ENCODE data around the gene SDHB.
A peak's percentile ranks its signal among the peaks of the same experiment; 100 is the strongest.

SDHB gene

DNA sequence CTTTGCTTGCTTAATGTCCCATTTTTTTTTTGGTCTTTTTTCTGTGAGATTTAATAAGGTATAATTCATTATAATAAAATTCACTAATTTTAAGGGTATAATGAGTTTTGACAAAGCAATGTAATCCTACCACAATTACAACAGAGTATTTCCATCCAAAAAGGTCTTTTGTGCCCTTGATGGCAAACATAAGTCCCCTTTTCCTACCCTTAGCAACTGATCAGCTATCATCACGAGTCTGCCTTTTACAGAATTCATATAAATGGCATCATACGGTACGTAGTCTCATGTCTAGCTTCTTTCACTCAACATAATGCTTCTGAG, 7.5 kb downstream of the SDHB start:
- no peak for DNase-seq

DNA sequence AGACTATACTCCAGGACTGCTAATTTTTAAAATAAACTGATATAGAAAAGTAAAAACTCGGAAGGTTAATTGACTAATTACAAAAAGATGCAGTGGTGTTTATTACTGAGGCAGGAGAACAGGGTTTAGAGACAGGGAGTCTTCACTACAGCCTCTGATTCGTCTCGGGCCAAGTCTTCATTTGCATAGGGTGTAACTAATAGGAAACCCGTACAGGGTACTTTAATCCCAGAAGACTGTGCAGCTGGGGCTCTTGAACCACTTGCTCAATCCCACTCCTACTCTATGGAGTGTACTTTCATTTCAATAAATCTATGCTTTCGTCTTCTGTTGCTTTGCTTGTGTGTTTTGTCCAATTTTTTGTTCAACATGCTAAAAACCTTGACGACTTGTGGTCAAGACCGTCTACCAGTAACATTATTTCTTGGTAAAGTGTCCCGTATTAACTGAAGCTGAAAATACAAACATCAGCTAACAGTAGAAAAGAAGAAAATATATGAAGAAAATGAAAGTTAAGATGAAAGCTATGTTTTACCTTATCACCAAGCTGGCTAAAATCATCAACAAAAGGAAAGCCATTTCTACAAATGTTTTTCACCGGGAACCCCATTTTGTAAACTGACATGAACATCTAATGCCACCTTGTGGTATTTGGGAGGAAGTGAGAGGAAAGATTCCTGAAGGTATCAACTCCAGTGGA, 8.0 kb downstream of the SDHB start:
- DNase-seq = peak in 1 of 56 donors; percentile 49

DNA sequence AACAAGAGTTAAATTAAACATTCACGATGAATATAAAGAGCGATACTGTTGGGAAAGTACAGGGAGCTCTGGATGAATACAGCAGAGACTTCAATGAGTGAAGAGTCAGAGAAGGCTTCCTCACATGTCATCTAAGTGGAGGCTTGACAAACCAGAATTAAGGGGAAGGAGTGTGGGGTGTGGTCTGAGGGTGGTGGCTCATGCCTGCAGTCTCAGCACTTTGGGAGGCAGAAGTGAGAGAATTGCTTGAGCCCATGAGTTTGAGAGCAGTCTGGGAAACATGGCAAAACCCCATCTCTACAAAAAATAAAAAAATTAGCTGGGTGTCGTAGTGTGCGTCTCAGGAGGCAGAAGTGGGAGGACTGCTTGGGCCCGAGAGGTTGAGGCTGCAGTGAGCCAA, 8.7 kb downstream of the SDHB start:
- peak in 1 of 56 donors; percentile 8 for DNase-seq

DNA sequence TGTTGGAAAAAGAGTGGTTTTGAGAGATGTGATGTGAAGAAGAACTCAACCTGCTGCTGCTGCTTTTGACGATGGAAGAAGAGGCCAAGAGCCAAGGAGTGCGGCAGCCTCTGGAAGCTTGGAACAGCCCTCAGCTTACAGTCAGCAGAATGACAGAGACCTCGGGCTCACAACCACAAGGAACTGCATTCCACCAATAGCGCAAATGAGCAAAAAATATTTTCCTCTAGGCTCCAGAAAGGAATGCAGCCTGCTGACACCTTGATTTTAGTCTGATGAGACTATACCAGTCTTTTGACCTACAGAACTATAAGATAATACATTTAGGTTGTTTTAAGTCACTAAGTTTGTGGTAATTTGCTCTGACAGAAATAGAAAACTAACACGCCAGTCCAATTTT, 10.2 kb downstream of the SDHB start:
- no peak for DNase-seq

DNA sequence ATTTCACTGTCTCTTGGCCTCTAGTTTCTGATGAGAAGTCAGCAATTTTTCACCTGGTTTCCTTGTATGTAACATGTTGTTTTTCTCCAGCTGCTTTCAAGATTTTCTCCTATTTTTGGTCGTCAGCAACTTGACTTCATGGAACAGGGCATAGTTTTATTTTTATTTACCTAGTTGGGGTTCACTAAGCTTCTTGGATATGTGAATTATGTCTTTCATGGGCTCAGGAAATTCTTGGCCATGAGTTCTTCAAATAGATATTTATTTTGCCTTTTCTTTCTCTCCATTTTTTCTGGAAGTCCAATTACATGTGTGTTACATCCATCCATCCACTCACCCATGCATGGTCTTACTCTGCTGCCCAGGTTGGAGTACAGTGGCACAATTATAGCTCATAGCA, 13.7 kb downstream of the SDHB start:
- no peak for DNase-seq

DNA sequence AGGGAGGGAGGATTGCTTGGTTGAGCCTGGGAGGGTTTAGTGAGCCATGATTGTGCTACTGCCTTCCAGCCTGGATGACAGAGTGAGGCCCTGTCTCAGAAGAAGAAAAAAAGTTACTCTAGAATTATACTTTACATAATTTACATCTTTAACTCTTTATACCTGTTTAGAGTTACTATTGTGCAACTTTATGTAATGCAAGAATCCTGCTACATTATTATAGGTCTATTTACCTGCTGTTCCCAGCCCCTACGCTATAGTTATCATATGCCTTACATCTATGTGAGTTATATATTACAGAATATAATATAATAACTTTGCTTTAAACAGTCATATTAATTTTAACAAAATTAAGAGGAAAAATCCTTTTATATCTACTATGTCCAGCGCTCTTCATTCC, 14.3 kb downstream of the SDHB start:
- DNase-seq = no peak

DNA sequence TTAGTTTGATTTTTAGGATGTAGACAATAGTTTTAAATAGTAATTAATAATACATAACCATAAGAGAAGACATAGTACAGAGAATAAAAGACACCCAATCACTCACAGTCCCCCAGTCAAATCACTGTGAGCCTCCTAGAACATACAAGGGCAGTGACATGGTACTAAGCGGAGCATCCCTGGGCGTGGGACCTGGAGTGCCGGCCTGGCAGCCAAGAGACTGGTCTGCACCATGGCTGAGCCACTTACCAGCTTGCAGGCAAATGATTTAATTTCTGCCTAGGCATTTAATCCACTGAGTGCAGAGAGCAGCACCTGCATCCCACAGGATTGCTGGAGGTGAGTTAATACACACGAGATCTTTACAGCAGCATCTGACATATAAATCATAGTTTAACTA, 20.4 kb downstream of the SDHB start:
- no peak for DNase-seq

DNA sequence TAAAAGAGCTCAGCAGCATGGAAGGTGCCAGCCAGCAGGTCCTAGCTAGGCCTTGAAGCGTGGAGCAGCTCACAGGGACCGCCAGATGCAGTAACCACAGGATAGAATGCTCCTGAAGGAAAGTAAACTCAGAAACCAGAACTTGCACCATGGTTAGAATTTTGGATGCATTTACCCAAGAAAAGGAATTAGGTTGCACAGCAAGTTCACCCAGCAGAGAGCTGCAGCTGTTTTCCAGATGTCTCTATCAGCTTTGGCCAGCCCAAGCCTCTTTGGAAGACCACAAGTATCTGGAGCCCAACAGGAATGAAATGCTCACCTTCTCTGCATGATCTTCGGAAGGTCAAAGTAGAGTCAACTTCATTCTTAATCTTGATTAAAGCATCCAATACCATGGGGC, 21.1 kb downstream of the SDHB start:
- DNase-seq = no peak

DNA sequence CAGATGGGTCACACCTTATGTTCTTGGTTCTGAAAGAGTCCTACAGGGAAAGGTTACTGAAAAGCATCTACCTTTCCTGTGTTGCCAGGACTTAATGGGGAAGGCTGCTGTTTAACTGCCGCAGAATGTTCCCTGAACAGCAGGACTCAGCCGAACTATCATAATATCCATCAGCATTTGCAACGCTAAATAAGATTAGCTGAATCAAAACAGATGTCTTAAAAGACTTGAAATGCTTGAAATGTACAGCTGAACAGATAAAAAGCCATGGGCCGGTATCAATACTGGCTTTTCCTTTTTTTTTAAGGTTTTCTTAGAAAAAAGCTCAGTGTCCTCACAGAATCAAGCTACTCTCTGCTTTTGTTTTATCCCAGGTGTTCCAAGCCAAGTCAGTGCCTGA, 22.4 kb downstream of the SDHB start:
- no peak for DNase-seq

DNA sequence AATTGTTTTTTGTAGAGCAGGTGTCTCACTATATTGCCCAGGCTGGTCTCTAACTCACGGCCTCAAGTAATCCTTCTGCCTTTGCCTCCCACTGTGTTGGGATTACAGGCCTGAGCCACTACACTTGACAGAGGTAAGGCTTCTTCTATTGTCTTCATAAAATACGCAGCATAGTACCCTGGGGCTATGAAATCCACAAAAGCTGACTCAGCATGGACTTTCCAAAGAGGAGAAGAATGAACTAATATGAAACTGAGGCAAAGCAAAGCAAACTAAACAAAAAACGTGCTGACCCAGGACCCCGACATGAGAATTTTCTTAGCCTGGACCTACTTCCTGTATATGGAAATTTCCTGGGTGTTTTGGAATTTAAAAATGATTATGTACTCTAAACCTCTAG, 23.6 kb downstream of the SDHB start:
- DNase-seq = no peak

DNA sequence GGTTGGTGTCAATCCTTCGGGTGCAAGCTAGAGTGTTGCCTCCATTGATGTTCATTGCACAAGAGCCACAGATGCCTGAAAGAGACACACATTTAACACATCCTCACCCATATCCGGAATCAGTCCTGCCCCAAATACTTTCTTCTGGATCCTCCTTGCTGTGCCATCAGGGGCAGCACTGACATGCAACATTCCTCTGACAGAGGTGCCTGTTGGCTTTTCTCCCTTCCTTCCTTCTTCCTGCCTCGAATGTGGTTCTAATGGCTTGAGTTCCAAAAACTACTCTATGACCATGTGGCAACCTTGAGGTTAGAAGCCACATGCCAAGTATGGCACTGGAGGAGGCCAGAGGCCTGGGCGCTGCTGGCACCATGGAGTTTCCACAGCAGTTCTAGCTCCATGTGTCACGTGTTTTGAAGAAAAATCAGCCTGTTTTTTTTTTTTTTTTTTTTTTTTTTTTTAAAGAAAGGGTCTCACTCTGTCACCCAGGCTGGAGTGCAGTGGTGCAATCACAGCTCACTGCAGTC, 25.1 kb downstream of the SDHB start:
- no peak for DNase-seq

DNA sequence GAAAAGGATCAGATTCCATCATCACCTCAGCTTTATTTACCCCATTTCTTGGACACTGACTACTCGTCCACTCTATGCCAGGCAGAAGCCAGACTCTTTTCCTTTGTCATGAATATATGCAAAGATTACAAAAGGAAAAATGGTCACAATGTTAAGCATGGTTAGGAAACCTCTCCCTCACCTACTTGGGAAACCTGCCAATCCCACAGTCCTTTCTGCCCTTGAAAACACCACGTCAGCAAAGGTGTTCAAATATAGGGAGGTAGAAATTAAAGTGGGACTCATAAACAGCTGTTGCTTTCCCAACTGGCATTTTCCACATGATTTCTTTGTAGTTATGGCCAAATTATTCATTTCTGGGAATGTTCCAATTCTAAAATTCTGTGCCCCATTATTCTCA, 25.9 kb downstream of the SDHB start:
- no peak for DNase-seq

DNA sequence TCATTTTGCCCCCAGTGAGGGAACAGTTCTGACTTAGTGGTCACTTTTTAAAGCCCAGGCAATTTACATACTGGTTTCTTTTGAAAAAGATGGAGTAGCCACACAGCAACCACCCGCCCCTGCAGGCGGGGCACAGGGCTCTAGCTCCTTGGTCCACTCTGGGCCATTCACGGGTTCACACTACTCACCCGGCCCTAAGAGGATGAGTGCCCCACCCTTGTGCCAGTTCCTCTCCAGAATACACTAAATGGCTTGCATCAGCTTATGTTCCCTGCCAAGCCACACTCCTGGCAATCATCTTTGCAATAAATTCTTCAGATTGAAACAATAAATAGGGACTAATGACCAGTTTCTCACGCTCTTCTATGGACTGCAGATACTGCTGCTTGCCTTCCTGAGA, 26.4 kb downstream of the SDHB start:
- DNase-seq = no peak

DNA sequence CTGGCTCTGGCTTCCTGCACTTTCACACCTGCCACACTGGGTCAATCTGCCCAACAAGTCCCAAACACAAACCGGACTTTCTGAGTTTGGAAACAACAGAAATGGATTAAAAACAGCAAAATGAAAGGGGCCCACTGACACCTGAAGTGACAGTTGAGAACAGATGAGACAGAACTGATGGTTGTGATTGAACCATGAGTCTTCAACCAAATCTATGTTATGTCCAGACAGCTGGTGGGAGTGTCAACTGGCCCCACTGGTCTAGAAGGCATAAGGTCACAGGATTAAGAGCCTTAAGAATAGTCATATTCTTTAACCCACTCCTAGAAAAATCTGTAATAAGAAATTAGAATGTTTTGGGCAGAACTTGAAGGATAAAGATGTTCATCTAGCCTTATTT, 29.1 kb downstream of the SDHB start:
- DNase-seq = no peak

DNA sequence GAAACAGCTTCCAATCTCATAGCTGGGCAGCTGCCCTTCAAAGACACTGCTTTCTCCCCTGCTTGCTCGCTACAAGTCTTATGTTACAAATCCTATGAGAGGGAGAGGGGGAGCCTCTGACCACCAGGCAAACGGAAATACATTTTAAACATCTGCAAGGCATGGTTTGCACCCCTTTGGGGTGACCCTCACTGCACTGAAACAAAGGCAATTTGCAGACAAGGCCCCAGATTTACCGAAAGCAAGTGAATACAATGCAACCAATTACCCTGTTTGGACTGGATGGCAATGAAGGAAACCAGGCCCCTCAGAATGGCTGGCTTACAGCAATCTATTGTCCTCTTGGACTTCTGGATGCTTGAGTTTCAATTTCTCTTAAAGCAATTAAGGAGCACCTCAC, 30.3 kb downstream of the SDHB start:
- no peak for DNase-seq

DNA sequence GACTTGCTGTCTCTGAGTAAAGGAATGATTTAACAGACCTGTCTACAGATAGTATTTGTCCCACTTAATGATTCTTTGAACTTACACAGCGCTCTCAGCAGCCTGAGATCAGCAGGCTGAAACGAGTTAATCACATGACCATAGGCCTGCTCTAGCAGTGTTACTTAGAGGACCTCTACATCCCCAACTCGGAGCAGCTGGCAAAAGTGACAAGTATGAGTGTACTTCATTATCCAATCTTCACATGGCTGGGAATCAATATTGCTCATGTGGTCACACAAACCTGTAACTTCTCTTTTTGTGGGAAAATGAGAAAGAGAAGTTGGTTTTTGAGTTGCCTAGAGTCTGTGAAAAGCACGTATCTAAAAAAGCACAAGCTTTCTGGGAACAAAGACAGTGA, 30.7 kb downstream of the SDHB start:
- no peak for DNase-seq

DNA sequence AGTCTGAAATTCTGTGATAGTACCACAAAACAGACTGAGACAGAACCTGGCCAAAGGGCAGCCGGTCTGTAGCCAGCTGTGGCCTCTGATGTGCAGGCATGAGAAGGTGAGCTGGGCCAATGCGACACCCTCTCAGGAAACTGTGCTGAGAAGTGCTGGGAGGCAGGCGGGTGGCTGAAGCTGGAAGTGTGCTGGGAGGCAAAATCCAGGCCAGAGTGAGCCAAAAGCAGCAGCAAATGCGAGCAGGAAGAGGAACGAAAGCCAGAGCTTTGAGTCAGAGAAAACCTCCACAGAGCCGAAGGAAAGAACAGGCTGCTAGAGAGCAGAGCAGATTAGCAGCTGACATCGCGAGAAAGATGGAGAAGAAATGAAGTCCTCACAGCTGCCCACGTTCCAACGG, 31.9 kb downstream of the SDHB start:
- no peak for DNase-seq

DNA sequence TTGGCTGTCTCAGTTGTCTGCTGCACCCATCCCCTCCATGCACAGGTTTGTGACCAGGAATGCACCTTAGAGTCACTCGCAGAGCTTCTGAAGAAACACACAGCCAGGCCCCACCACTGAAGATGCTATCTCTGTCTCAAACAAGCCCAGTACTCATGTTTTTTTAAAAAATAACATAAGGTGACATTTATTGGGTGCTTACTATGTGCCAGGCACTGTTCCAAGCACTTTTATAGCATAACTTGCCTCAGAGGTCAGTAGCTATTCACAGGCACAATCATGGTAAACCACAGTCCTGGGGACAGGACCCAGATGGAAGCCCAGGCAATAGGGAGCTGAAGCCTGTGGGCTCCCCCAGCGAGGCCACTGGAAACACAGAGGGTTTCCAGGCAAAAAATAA, 33.3 kb downstream of the SDHB start:
- no peak for DNase-seq

DNA sequence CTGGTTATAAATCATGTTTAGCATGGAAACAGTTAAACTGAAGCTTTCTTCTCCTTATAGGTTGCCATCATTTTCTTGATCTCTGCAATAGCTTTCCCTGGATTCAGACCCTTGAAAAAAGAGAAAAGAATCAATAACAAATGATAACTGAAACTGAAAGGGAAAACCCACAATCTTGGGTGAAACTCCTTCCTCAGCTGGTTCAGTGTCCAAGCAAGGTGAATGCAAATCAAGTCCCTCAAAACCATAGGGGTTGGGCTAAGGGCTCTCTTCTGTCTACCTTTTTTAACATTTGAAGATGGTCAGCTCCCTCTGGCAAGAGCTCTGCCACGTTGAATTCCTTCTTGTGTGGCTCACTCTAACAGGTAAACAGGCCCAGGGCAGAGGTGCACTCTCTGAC, 35.0 kb downstream of the SDHB start:
- DNase-seq = no peak

DNA sequence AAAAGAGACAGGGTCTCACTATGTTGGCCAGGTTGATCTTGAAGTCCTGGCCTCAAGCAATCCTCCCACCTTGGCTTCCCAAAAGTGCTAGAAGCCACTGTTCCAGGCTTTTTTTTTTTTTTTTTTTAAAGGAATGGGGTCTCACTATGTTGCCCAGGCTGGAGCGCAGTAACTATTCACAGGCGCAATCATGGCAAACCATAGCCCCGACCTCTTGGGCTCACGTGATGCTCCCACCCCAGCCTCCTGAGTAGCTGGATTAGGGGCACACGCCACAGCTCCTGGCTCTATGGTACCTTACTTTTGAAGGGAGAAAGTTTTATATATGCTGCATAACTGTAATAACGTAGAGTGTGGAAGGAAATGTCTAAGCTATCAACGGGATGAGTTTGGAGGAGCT, 36.4 kb downstream of the SDHB start:
- no peak for DNase-seq

DNA sequence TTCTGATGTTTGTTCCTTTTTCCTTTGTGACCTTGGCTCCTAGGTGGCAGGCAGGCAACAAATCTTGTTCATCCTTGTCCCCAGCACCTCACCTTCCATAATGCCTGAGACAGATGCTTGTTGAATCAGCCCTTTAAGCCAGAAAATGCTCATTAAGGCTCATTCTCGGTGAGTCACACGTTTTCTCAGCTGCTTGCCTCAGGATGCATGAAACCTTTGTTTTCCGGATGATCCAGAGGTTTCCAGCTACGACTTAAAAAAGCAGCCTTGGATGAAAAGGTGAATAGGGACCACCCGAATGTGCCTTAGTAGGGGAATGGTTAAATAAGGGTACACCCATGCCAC, 37.5 kb downstream of the SDHB start:
- DNase-seq = no peak

DNA sequence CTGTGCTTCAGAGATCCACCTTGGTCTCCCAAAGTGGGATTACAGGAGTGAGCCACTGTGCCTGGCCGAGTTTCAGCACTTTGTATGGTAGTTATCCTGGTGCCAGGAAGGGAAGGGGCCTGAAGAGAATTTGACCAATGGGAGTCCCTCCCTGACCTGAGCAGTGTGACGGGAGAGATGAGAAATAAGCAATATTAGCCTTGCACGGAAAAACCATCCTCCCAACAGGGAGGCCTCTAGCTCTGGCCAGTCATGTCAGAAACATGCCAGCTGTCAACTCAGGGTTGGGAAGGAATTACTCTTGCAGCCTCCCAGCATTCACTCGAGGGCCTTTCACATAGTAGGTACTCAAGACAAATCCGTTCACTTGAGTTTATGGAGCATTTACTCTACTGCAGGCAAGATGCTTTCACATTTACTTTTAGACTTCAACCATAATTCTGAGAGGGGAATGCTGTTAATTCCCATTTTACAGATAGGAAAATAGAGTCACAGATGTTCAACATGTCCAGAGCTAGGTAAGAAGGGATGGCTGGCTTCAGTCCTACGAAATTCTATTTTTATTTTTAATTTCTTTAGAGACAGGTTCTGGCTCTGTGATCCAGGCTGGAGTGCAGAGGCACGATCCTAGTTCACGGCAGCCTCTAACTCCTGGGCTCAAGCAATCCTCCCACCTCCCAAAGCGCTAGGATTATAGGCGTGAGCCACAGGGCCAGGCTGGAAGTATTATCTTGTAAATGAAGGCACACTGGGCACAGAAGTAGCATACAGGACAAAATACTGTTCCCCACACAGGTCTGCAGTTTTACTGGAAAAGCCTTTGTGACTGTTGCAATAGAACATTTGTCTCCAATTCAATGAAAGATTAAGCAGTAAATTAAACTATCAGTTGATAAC, 38.9 kb downstream of the SDHB start:
- no peak for DNase-seq
